Neural cell (in vitro differentiated cells): ENCODE measurements around the gene IFITM10.

Experiments
- EP300 ChIP-seq: fragments of 450-650 bp; conservative IDR thresholded peaks from 2 replicates; pipeline ENCODE4 v1.6.1; 2014; ENCODE audit warnings: antibody characterized with exemption, mild to moderate bottlenecking, moderate library complexity; ENCODE audit not compliant: poor library complexity, severe bottlenecking
- EZH2 ChIP-seq: fragments of 200-600, 300-800 bp; shearing (Covaris generic), sonication (generic); IDR thresholded peaks from 2 replicates; pipeline ENCODE4 v1.6.1; 2014; ENCODE audit warnings: antibody characterized with exemption, low read length, borderline replicate concordance, mild to moderate bottlenecking; ENCODE audit not compliant: insufficient read depth, poor library complexity, severe bottlenecking
- TF ChIP-seq, protein P1 (sequence below): fragments of 450-650 bp; IDR thresholded peaks from 2 replicates; pipeline ENCODE4 v1.5.1; 2014; ENCODE audit warnings: antibody characterized with exemption, mild to moderate bottlenecking, moderate library complexity; ENCODE audit not compliant: poor library complexity, severe bottlenecking
- TF ChIP-seq, protein P2 (sequence below): IDR thresholded peaks from 2 replicates; pipeline ENCODE4 v1.6.1; 2012; ENCODE audit warnings: borderline replicate concordance

DNA sequence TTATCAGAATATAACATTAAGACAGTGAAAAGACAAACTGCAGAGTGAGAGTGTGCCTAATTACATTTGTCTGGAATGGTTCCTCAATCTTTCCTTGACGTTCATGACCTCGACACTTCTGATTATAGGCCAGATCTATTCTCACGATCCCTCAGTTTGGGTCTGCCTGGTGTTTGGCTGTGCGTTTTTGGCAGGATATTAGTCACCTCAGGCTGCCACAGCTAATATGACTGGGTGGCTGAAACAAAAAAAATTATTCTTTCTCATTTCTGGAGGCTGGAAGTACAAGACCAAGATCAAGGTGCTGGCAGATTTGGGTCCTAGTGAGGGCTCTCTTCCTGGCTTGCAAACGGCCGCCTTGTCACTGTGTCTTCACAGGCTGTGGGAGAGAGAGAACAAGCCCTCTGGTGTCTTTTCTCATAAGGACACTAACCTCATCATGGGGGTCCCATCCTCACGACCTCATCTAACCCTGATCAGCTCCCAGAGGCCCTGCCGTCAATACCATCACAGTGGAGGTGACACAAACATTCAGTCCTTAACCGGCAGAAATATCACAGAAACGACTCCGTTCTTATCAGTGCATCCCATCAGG is 23.2 kb downstream of the IFITM10 start:
- TF ChIP-seq, protein P1, sequence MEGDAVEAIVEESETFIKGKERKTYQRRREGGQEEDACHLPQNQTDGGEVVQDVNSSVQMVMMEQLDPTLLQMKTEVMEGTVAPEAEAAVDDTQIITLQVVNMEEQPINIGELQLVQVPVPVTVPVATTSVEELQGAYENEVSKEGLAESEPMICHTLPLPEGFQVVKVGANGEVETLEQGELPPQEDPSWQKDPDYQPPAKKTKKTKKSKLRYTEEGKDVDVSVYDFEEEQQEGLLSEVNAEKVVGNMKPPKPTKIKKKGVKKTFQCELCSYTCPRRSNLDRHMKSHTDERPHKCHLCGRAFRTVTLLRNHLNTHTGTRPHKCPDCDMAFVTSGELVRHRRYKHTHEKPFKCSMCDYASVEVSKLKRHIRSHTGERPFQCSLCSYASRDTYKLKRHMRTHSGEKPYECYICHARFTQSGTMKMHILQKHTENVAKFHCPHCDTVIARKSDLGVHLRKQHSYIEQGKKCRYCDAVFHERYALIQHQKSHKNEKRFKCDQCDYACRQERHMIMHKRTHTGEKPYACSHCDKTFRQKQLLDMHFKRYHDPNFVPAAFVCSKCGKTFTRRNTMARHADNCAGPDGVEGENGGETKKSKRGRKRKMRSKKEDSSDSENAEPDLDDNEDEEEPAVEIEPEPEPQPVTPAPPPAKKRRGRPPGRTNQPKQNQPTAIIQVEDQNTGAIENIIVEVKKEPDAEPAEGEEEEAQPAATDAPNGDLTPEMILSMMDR = no peak
- TF ChIP-seq EP300 = no peak
- TF ChIP-seq, protein P2, sequence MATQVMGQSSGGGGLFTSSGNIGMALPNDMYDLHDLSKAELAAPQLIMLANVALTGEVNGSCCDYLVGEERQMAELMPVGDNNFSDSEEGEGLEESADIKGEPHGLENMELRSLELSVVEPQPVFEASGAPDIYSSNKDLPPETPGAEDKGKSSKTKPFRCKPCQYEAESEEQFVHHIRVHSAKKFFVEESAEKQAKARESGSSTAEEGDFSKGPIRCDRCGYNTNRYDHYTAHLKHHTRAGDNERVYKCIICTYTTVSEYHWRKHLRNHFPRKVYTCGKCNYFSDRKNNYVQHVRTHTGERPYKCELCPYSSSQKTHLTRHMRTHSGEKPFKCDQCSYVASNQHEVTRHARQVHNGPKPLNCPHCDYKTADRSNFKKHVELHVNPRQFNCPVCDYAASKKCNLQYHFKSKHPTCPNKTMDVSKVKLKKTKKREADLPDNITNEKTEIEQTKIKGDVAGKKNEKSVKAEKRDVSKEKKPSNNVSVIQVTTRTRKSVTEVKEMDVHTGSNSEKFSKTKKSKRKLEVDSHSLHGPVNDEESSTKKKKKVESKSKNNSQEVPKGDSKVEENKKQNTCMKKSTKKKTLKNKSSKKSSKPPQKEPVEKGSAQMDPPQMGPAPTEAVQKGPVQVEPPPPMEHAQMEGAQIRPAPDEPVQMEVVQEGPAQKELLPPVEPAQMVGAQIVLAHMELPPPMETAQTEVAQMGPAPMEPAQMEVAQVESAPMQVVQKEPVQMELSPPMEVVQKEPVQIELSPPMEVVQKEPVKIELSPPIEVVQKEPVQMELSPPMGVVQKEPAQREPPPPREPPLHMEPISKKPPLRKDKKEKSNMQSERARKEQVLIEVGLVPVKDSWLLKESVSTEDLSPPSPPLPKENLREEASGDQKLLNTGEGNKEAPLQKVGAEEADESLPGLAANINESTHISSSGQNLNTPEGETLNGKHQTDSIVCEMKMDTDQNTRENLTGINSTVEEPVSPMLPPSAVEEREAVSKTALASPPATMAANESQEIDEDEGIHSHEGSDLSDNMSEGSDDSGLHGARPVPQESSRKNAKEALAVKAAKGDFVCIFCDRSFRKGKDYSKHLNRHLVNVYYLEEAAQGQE = no peak
- no peak for TF ChIP-seq EZH2
